ENCODE results near the gene CORO6. TPM values are rescaled to one million over a fixed set of nuclear protein-coding genes. Genes with fewer than 3 reads are reported as not detected.

CORO6 gene
- polyA plus RNA-seq, 1 donor from 2014 or later, result 4.3 TPM

GRCh38 chr17:29608986-29609385 lies 13.7 kb downstream of the CORO6 start:
- Histone ChIP-seq H2AFZ (ENCODE audit: low read depth, low read length) (no peak overlapping the region), H4K20me1 (ENCODE audit: insufficient read depth) (no peaks in the 10 kb centered on the region), H3K9me2 (ENCODE audit: insufficient read depth, low read length) (no peaks in the 10 kb centered on the region), H3K36me3 (ENCODE audit: insufficient read depth, low read length) (peaks cover 10% of the 10 kb centered on the region), H3K9ac (ENCODE audit: low read length) (no peak overlapping the region), H3K9me3 (ENCODE audit: low read length) (no peaks in the 10 kb centered on the region), H3K4me3 (ENCODE audit: low read length) (no peak overlapping the region), H3K4me2 (ENCODE audit: low read length) (no peak overlapping the region), H3F3A (ENCODE audit: insufficient read depth, low read length, poor library complexity, severe bottlenecking) (no peaks in the 10 kb centered on the region), H3K27ac (ENCODE audit: low read length) (no peak overlapping the region), H3K79me2 (replicated peaks; ENCODE audit: insufficient read depth, low read length) (peaks cover 6% of the 10 kb centered on the region), H3K27me3 (ENCODE audit: insufficient read depth, low read depth, low read length) (no peaks in the 10 kb centered on the region)
- TF ChIP-seq SMC3 (conservative IDR thresholded peaks at IDR 0.05; ENCODE audit: poor library complexity), result no peak
- TF ChIP-seq TAF1 (IDR thresholded peaks at IDR 0.05; ENCODE audit: low read depth), result no peak

- Histone ChIP-seq H3K9ac (ENCODE audit: low read length) (no peak overlapping the region), H3F3A (ENCODE audit: insufficient read depth, low read length, poor library complexity, severe bottlenecking) (no peaks in the 10 kb centered on the region), H3K4me2 (ENCODE audit: low read length) (no peak overlapping the region), H3K27me3 (ENCODE audit: insufficient read depth, low read depth, low read length) (no peaks in the 10 kb centered on the region), H3K4me3 (ENCODE audit: low read length) (no peak overlapping the region), H3K27ac (ENCODE audit: low read length) (no peak overlapping the region), H3K9me2 (ENCODE audit: insufficient read depth, low read length) (no peaks in the 10 kb centered on the region), H3K79me2 (replicated peaks; ENCODE audit: insufficient read depth, low read length) (peaks cover 8% of the 10 kb centered on the region), H3K36me3 (ENCODE audit: insufficient read depth, low read length) (peaks cover 10% of the 10 kb centered on the region), H3K9me3 (ENCODE audit: low read length) (no peaks in the 10 kb centered on the region), H4K20me1 (ENCODE audit: insufficient read depth) (no peaks in the 10 kb centered on the region), H2AFZ (ENCODE audit: low read depth, low read length) (no peak overlapping the region)
- TF ChIP-seq MXI1 (conservative IDR thresholded peaks at IDR 0.05; ENCODE audit: poor library complexity, severe bottlenecking) (no peak), EP300 (conservative IDR thresholded peaks at IDR 0.05; ENCODE audit: poor library complexity, severe bottlenecking) (no peak), EZH2 (IDR thresholded peaks at IDR 0.05; ENCODE audit: borderline replicate concordance, insufficient read depth, low read length, poor library complexity, severe bottlenecking) (no peak)
- TF ChIP-seq, protein P1, sequence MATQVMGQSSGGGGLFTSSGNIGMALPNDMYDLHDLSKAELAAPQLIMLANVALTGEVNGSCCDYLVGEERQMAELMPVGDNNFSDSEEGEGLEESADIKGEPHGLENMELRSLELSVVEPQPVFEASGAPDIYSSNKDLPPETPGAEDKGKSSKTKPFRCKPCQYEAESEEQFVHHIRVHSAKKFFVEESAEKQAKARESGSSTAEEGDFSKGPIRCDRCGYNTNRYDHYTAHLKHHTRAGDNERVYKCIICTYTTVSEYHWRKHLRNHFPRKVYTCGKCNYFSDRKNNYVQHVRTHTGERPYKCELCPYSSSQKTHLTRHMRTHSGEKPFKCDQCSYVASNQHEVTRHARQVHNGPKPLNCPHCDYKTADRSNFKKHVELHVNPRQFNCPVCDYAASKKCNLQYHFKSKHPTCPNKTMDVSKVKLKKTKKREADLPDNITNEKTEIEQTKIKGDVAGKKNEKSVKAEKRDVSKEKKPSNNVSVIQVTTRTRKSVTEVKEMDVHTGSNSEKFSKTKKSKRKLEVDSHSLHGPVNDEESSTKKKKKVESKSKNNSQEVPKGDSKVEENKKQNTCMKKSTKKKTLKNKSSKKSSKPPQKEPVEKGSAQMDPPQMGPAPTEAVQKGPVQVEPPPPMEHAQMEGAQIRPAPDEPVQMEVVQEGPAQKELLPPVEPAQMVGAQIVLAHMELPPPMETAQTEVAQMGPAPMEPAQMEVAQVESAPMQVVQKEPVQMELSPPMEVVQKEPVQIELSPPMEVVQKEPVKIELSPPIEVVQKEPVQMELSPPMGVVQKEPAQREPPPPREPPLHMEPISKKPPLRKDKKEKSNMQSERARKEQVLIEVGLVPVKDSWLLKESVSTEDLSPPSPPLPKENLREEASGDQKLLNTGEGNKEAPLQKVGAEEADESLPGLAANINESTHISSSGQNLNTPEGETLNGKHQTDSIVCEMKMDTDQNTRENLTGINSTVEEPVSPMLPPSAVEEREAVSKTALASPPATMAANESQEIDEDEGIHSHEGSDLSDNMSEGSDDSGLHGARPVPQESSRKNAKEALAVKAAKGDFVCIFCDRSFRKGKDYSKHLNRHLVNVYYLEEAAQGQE (IDR thresholded peaks at IDR 0.05; ENCODE audit: borderline replicate concordance), result no peak
Measured at GRCh38 chr17:29607557-29608195, 15.0 kb downstream of the CORO6 start.

DNA sequence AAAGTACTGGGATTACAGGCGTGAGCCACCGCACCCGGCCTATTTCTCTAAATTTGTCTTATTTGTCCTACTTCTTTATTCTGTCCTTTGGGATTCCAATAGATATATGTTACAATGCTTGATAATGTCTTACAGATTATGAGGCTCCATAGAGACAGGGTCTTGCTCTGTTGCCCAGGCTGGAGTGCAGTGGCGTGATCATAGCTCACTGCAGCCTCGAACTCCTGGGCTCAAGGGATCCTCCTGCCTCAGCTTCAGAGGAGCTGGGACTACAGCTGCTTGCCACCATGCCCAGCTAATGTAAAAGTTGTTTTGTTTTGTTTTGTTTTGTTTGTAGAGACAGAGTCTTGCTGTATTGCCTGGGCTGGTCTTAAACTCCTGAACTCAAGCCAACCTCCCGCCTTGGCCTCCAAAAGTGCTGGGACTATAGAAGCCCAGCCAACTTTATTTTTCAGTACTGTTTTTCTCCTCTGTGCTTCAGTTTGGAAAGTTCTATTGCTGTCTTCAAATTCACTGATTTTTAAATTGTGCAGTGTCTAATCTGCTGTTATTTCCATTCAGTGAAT lies 19.5 kb downstream of the CORO6 start:
- TF ChIP-seq, protein P1 (IDR thresholded peaks at IDR 0.05; ENCODE audit: borderline replicate concordance), result no peak
- TF ChIP-seq EP300 (conservative IDR thresholded peaks at IDR 0.05; ENCODE audit: poor library complexity, severe bottlenecking) (no peak), POLR2AphosphoS5 (IDR thresholded peaks at IDR 0.05) (no peak), TAF1 (IDR thresholded peaks at IDR 0.05; ENCODE audit: low read depth) (no peak), MXI1 (conservative IDR thresholded peaks at IDR 0.05; ENCODE audit: poor library complexity, severe bottlenecking) (no peak), SMC3 (conservative IDR thresholded peaks at IDR 0.05; ENCODE audit: poor library complexity) (no peak), EZH2 (IDR thresholded peaks at IDR 0.05; ENCODE audit: borderline replicate concordance, insufficient read depth, low read length, poor library complexity, severe bottlenecking) (no peak), RAD21 (conservative IDR thresholded peaks at IDR 0.05) (no peak)
- TF ChIP-seq, protein P2, sequence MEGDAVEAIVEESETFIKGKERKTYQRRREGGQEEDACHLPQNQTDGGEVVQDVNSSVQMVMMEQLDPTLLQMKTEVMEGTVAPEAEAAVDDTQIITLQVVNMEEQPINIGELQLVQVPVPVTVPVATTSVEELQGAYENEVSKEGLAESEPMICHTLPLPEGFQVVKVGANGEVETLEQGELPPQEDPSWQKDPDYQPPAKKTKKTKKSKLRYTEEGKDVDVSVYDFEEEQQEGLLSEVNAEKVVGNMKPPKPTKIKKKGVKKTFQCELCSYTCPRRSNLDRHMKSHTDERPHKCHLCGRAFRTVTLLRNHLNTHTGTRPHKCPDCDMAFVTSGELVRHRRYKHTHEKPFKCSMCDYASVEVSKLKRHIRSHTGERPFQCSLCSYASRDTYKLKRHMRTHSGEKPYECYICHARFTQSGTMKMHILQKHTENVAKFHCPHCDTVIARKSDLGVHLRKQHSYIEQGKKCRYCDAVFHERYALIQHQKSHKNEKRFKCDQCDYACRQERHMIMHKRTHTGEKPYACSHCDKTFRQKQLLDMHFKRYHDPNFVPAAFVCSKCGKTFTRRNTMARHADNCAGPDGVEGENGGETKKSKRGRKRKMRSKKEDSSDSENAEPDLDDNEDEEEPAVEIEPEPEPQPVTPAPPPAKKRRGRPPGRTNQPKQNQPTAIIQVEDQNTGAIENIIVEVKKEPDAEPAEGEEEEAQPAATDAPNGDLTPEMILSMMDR (IDR thresholded peaks at IDR 0.05; ENCODE audit: poor library complexity, severe bottlenecking), result no peak

More for the DNA sequence above, 19.5 kb downstream of the CORO6 start:
- H3K36me3 ChIP-seq (ENCODE audit: insufficient read depth, low read length), result no peaks in the 10 kb centered on the region
- H3K27me3 ChIP-seq (ENCODE audit: insufficient read depth, low read depth, low read length), result no peaks in the 10 kb centered on the region
- no peak overlapping the region for H3K4me2 ChIP-seq (ENCODE audit: low read length)
- H2AFZ ChIP-seq (ENCODE audit: low read depth, low read length), result no peak overlapping the region
- H3K9me3 ChIP-seq (ENCODE audit: low read length), result no peaks in the 10 kb centered on the region
- H4K20me1 ChIP-seq (ENCODE audit: insufficient read depth), result no peaks in the 10 kb centered on the region
- H3F3A ChIP-seq (ENCODE audit: insufficient read depth, low read length, poor library complexity, severe bottlenecking), result no peaks in the 10 kb centered on the region
- no peaks in the 10 kb centered on the region for H3K9me2 ChIP-seq (ENCODE audit: insufficient read depth, low read length)
- no peak overlapping the region for H3K9ac ChIP-seq (ENCODE audit: low read length)
- no peak overlapping the region for H3K4me3 ChIP-seq (ENCODE audit: low read length)
- no peak overlapping the region for H3K27ac ChIP-seq (ENCODE audit: low read length)
- H3K79me2 ChIP-seq (replicated peaks; ENCODE audit: insufficient read depth, low read length), result peaks cover 17% of the 10 kb centered on the region

All from neural cell (in vitro differentiated cells).